ENCODE measurements around the gene CD247.

DNA sequence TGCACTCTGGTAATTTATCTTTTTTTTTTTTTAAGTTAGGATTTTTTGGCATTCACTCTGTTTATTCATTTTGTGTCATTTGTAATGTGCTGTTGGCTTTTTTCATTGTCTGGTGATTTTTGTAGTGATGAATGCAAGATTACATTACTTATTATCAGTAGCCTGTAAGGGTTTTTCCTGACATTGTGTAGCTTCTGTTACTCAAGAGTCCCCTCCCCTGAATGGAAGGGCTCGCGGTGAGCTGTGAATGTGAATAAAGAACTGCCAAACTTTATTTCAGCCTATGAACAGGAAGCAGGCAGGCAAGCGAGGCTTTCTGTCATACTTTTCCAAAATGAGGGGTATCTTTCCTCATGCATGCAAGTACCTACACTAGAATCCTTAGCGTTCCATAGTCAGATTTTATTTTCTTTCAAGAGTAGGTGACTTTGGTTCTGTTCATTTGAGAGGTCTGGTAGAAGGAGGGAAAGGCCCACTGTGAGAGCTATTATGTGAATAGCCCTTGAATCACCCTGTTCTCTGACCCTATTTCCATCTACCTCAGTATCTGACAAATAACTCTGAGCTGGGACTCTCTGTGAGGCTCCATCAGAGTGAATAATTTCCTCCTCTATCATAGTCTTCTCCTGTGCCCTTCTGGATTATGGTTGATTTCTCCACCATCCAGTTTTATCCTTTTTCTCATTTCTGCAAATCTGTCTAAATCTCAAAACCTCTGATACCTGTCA is 114.0 kb downstream of the CD247 start:
- TF ChIP-seq, protein P1, sequence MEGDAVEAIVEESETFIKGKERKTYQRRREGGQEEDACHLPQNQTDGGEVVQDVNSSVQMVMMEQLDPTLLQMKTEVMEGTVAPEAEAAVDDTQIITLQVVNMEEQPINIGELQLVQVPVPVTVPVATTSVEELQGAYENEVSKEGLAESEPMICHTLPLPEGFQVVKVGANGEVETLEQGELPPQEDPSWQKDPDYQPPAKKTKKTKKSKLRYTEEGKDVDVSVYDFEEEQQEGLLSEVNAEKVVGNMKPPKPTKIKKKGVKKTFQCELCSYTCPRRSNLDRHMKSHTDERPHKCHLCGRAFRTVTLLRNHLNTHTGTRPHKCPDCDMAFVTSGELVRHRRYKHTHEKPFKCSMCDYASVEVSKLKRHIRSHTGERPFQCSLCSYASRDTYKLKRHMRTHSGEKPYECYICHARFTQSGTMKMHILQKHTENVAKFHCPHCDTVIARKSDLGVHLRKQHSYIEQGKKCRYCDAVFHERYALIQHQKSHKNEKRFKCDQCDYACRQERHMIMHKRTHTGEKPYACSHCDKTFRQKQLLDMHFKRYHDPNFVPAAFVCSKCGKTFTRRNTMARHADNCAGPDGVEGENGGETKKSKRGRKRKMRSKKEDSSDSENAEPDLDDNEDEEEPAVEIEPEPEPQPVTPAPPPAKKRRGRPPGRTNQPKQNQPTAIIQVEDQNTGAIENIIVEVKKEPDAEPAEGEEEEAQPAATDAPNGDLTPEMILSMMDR (IDR thresholded peaks at IDR 0.05; ENCODE audit: low read depth, low read length): no peak
- no peak for TF ChIP-seq POLR2A (IDR thresholded peaks at IDR 0.05; ENCODE audit: extremely low read depth, insufficient read length)

Measured in NB4 (cell line).